Measurements from ENCODE around the gene SEPTIN1. TPM values are rescaled to one million over a fixed set of nuclear protein-coding genes. Genes with fewer than 3 reads are reported as not detected.
"Not testable (repeated sequence)": the region's sequence is repeated elsewhere in the genome, so short reads cannot be mapped to it uniquely, and the experiment has no call there.

The SEPTIN1 gene
- total RNA-seq, 1 donor from 2014 or later, result 0.47 TPM

GRCh38 chr16:30401768-30402425 is 19.5 kb upstream of the SEPTIN1 start:
- DNase-seq (ENCODE audit: extremely low read depth, low read depth, low spot score), result no peak

DNA sequence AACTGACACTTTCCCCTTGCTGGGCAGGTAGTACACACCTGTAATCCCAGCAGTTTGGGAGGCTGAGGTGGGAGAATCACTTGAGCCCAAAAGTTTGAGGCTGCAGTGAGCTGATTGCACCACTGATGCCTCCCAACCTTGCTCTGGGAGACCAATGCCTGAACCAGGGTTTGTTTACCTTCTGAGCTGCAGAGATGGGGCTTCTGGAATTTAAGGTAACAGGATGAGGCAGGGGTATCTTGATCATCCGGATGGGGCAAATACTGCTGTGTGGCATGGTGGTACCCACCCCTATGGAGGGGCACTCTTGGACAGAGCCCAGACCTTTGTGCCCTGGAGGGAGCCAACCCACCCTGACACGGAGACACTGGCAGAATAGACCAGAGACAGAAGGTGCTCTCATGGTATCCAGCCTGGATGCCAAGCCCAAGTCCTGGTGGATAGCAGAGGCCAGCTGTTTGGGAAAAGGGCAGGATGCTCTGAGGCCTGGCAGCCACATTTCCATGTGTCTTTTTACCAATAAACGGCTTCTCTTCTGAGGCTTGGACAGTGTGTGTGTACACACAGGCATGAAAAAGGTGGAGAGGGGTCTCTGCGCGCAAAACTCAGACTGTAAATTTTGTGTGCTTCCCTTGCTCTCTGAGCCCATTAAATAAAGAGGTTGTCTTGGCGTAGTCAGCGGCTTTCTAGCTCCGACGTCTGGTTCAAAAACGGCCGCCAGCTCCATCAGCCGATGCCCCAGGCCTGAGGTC is 17.2 kb upstream of the SEPTIN1 start:
- no peak for DNase-seq (ENCODE audit: extremely low read depth, low read depth, low spot score)

- no peak for DNase-seq (ENCODE audit: extremely low read depth, low read depth, low spot score)
These were observed 16.5 kb upstream of the SEPTIN1 start for GRCh38 chr16:30398661-30399434.

DNA sequence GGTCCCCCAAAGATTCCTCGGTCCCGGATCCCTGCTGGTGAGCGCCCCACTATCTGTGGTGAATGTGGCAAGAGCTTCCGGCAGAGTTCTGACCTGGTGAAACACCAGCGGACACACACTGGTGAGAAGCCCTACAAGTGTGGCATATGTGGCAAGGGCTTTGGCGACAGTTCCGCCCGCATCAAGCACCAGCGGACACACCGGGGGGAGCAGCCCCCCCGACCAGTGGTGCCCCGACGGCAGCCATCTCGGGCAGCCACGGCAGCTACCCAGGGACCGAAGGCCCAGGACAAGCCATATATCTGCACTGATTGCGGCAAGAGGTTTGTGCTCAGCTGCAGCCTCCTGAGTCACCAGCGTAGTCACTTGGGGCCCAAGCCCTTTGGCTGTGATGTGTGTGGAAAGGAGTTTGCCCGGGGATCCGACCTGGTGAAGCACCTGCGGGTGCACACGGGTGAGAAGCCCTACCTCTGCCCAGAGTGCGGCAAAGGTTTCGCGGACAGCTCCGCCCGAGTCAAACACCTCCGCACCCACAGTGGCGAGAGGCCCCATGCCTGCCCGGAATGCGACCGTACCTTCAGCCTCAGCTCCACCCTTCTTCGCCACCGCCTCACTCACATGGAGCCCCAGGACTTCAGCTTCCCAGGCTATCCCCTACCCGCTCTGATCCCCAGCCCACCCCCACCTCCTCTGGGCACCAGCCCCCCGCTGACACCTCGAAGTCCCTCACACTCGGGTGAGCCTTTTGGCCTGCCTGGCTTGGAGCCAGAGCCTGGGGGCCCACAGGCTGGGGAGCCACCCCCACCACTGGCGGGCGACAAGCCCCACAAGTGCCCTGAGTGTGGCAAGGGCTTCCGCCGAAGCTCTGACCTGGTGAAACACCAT is 15.7 kb upstream of the SEPTIN1 start:
- DNase-seq (ENCODE audit: extremely low read depth, low read depth, low spot score), result no peak

DNA sequence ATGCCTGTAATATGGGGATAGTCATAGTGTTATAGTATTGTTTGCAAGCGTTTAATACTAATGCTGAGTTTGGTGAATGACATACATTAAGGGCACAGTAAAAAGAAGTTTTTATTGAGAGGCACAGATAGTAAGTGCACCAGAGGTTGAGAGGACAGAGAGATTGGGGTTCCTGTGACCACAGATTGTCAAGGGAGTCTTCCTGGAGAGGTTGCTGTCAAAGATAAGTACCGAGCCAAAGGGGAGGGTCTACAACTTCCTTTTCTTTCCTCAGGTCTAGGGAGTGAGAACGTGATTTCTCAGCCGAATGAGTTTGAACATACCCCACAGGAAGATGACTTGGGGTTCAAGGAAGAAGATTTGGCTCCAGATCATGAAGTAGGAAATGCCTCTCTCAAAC is 14.7 kb upstream of the SEPTIN1 start:
- no peak for DNase-seq (ENCODE audit: extremely low read depth, low read depth, low spot score)

- DNase-seq (ENCODE audit: extremely low read depth, low read depth, low spot score), result not testable (repeated sequence)
These were observed 14.3 kb upstream of the SEPTIN1 start for GRCh38 chr16:30396627-30397026.

- no peak for DNase-seq (ENCODE audit: extremely low read depth, low read depth, low spot score)
These were observed 13.7 kb upstream of the SEPTIN1 start for GRCh38 chr16:30395992-30396585.

DNA sequence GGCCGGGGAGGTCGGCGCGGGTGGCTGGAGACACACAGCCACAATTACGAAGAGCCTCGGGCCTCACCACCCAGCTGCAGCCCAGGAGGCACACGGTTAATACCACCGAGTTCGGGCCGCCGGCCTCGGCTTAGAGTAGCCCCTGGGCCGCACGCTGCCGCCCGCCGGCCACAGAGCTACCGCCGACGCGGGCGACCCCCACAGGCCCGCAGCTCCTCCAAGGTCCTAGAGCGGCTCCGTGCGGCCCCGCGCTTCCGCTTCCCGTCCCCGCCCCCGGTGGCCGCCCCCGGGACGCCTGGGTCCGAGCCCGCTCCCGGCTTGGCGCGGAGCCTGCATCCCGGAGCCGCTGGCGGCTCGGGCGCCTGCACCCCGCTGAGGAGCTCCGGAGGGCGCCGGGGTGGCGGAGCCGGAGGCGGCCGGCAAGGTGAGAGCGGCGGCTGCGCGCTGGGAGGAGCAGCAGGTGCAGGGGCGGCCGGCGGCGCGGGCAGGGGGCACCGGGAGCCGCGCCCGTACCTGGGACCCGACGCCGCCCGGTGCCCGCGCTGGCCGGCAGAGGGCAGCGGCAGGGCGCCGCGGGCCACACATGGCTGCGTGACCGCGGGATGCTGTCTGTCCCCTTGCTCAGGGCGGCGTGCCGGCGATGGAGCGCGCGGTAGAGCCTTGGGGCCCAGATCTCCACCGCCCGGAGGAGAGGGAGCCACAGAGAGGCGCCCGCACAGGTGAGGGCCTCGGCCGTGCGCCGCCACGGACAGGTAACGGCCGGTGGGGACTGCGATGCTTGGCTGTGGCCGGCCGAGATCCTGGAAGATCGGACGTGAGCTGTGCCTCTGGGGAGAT is 13.0 kb upstream of the SEPTIN1 start, which contains the start of gene ZNF48:
ZNF48 (plus strand) TSS at position 266 of the 837 bp plus-strand sequence; CDS start at position 641, 375 bp downstream.
- no peak for DNase-seq (ENCODE audit: extremely low read depth, low read depth, low spot score)

DNA sequence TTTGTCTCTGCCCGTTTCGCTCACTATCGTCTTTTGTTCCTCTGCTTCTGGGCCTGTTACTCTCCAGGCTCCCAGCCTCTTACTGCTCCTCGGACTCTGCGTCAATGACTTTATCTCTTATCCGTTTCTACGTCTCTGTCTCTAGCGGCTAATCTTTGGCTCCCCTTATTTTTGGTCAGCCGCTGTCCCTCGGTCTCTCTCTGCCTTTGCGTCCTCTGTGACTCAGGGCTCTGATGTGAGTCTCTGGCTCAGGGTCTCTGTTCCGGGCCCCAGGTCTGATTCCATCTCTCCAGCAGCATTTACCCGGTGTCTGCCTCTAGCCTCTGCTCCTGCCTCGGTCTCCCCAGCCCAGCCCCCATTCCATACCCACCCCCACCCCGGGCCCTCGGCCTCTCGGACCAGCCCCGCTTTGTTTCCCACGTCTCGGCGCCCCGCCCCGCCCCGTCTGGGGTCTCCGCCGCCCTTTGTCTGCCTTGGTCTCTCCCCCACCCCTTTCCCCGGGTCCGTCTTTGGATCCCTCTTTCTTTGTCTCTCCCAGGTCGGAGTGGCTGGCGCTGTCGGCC is 12.3 kb upstream of the SEPTIN1 start:
- no peak for DNase-seq (ENCODE audit: extremely low read depth, low read depth, low spot score)

DNA sequence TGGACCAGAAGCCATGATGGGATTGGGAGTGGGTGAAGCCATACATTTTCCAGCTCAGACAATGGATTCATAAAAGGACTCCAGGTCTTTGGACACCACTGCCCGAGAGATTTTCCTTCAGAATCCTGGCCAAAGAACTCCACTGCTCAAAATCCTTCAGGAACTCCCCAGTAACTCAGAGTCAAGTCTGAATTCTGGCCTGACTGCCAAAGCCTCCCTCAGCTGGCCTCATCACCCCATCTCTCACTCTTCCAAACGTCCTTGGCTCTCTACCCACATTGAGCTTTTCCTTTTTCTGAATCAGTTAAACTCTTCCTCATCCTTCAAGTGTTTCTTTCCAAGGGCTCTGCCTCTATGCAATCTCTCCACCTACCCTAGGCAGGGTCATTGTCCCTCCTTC is 1.2 kb upstream of the SEPTIN1 start:
- no peak for DNase-seq (ENCODE audit: extremely low read depth, low read depth, low spot score)

- no peak for DNase-seq (ENCODE audit: extremely low read depth, low read depth, low spot score)
These were observed 895 bp downstream of the SEPTIN1 start for GRCh38 chr16:30381291-30382041.

DNA sequence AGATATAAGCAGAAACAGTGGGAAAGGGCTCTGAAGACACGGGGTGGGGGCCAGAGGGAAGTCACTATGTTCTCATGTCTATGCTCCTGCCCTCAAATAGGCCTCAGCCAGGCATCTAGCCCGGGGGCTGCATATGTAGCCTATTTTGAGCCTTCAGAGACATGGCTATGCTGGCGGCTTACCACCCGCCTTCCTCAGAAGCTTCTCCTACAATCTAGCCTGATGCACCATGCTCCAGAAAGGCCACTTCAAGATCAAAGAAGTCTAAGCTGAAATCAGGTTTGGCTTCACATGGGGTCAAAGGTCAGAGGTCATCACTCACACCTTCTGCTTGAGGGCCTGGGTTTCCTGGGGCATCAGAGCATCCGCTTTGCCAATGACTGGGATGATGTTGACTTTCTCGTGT is 1.6 kb downstream of the SEPTIN1 start:
- no peak for DNase-seq (ENCODE audit: extremely low read depth, low read depth, low spot score)

GRCh38 chr16:30380072-30380802 is 2.1 kb downstream of the SEPTIN1 start:
- no peak for DNase-seq (ENCODE audit: extremely low read depth, low read depth, low spot score)

- DNase-seq (ENCODE audit: extremely low read depth, low read depth, low spot score), result no peak
These were observed 3.1 kb downstream of the SEPTIN1 start for GRCh38 chr16:30379158-30379783.

- no peak for DNase-seq (ENCODE audit: extremely low read depth, low read depth, low spot score)
These were observed 3.9 kb downstream of the SEPTIN1 start for GRCh38 chr16:30378236-30379157.

DNA sequence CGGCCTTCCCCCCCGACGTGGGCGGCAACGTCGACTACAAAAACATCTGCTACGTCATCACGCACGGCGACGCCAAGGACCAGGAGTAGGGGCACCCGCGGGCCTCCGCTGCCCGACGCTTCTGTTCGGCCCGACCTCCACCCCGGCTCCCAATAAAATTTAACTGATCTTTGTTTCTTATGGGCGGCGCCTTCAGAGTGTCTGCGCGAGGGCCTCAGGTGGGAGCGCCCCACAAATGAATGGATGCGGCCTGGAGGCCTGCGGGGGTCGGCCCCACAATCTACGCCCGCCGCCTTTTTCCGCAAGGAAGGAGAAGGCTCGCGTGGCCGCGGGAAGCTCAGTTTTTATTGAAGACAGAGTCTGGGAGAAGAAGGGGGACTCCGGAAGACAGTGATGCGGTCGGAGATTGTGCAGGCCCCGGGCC is 4.5 kb downstream of the SEPTIN1 start:
- DNase-seq (ENCODE audit: extremely low read depth, low read depth, low spot score), result no peak
